Natural killer cell (primary cell): ENCODE measurements around the gene FAM13A. TPM values are rescaled to one million over a fixed set of nuclear protein-coding genes. Genes with fewer than 3 reads are reported as not detected.
A peak's percentile ranks its signal among the peaks of the same experiment; 100 is the strongest.

Experiments used
- ATAC-seq, 3 donors: fragments of 150-1000 bp in 2 of 3; fragments of 200-7000 bp in 1 of 3; cut with Tn5 transposase; 1 replicate in 1 of 3; 2 replicates in 2 of 3; pipeline ENCODE4 v1.10.0; 2021; ENCODE audit warnings: mild to moderate bottlenecking in 2 of 3, moderate library complexity in 2 of 3
- DNase-seq, 2 donors: peaks; one replicate each; pipeline versions ENCODE4 v3.0.0 to v3.0.0-alpha.2; 2013 to 2021; ENCODE audit warnings: mixed read lengths in 1 of 2
- H3K27ac ChIP-seq: one replicate; pipeline ENCODE4 v1.5.1; 2013; ENCODE audit warnings: mild to moderate bottlenecking, low read length
- H3K27me3 ChIP-seq: one replicate; pipeline ENCODE4 v1.6.1; 2013; ENCODE audit warnings: low read length; ENCODE audit not compliant: control insufficient read depth, insufficient read depth
- H3K36me3 ChIP-seq: one replicate; pipeline ENCODE4 v1.6.1; 2013; ENCODE audit warnings: low read length; ENCODE audit not compliant: control insufficient read depth, insufficient read depth
- H3K4me1 ChIP-seq: one replicate; pipeline ENCODE4 v1.6.1; 2013; ENCODE audit warnings: low read length; ENCODE audit not compliant: control insufficient read depth, insufficient read depth
- H3K4me3 ChIP-seq: one replicate; pipeline ENCODE4 v1.5.1; 2013; ENCODE audit warnings: low read length
- H3K9me3 ChIP-seq: one replicate; pipeline ENCODE4 v1.6.1; 2013; ENCODE audit warnings: low read length; ENCODE audit not compliant: control insufficient read depth, insufficient read depth
- H3K27ac Mint-ChIP-seq, 2 donors: one replicate each; pipeline ENCODE4 v1.8.0; 2022; ENCODE audit warnings: mild to moderate bottlenecking in 2 of 2, mixed read lengths in 2 of 2, moderate library complexity in 1 of 2
- H3K27me3 Mint-ChIP-seq, 2 donors: one replicate each; pipeline ENCODE4 v1.8.0; 2022; ENCODE audit warnings: low read depth in 2 of 2, mixed read lengths in 2 of 2
- H3K36me3 Mint-ChIP-seq: one replicate; pipeline ENCODE4 v1.8.0; 2022; ENCODE audit warnings: mixed read lengths
- H3K4me1 Mint-ChIP-seq, 2 donors: one replicate each; pipeline ENCODE4 v1.8.0; 2022; ENCODE audit warnings: mixed read lengths in 2 of 2
- H3K4me3 Mint-ChIP-seq: one replicate; pipeline ENCODE4 v1.8.0; 2022; ENCODE audit warnings: mild to moderate bottlenecking, moderate library complexity, mixed read lengths
- H3K9me3 Mint-ChIP-seq, 2 donors: one replicate each; pipeline ENCODE4 v1.8.0; 2022; ENCODE audit warnings: mixed read lengths in 2 of 2
- WGBS: methylation state at CpG from one replicate; pipeline ENCODE4 v1.1.7; 2013; ENCODE audit warnings: missing lambda C conversion rate; ENCODE audit not compliant: insufficient coverage; 5-methylcytosine and 5-hydroxymethylcytosine counted together
- intact Hi-C: fragments of 100-400 bp; cut with micrococcal nuclease; formaldehyde crosslinking; loops from one replicate; pipeline ENCODE4 v1.14.2; 2022
- total RNA-seq, 4 donors: library from RNA; stranded (reverse); fragments of 120-200 nt in 1 of 4; gene quantifications; one replicate each; pipeline versions ENCODE4 v1.2.3 to v1.2.4, GENCODE V29; 2013 to 2022
- TF ChIP-seq, protein P1 (sequence below): fragments of 200-600 bp; IDR thresholded peaks from one replicate; pipeline ENCODE4 v1.8.0; 2022; ENCODE audit warnings: antibody characterized with exemption

Gene FAM13A
- total RNA-seq, 3 donors from 2014 or later (not counting 1 experiment from before 2014, with no cell fraction given) = 8.8 to 10.0 (median 8.9) TPM

DNA sequence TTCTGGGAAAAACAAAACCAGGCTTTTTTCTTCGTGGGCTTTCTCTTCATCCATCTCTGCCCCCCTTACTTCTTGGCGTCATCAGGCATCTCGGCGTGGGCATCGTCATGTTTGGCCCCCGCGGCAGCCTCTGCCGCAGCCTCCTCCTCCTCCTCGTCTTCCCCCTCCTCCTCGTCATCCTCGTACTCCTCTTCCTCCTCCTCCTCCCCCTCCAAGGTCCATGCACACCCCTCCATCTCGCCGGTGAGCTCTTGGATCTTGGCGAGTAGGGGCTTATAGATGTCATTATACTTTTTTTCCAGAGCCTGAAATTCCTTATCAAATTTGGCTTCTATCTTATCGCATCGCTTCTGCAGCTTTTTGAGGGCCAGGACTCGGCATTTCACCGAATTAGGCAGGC is 359.8 kb downstream of the FAM13A start:
- whole genome bisulfite sequencing = 67% methylated on average over 18 of the region's 18 CpGs
- ATAC-seq = peak in 2 of 3 donors; percentile 20 to 27
- intact Hi-C loops = loop anchor here (1.0 kb wide), 1 partner anchor 126 kb away; no protein-coding TSS in a partner anchor

DNA sequence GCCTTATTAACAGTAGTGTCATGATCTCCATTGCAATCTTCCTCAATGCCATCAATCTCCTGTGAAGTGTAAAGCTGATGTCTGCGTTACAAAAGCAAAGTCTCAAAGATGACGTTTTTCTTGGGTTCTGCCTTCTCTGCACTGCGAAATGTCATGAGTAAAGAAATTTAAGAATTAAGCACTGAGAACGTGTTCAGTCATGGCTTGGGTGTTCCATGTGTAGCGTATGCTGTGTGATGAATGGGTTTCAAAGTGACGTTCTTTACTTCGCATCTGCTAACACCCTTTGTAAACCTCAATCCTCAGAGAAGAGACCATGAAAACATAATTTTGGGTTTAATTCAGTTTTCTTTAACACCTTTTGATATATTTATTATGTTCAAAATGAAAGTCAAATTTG is 360.4 kb downstream of the FAM13A start:
- H3K27ac ChIP-seq = peak overlapping the region; percentile 78
- H3K9me3 ChIP-seq = no peaks in the 10 kb centered on the region
- H3K4me3 Mint-ChIP-seq = peak overlapping the region; percentile 95
- peaks cover 6% of the 10 kb centered on the region for H3K36me3 ChIP-seq
- H3K27ac Mint-ChIP-seq = peak overlapping the region; percentile 86 to 96
- H3K4me1 ChIP-seq = peaks cover 4% of the 10 kb centered on the region
- H3K4me3 ChIP-seq = peak overlapping the region; percentile 90
- no peaks in the 10 kb centered on the region for H3K27me3 Mint-ChIP-seq
- H3K27me3 ChIP-seq = no peaks in the 10 kb centered on the region
- TF ChIP-seq, protein P1, sequence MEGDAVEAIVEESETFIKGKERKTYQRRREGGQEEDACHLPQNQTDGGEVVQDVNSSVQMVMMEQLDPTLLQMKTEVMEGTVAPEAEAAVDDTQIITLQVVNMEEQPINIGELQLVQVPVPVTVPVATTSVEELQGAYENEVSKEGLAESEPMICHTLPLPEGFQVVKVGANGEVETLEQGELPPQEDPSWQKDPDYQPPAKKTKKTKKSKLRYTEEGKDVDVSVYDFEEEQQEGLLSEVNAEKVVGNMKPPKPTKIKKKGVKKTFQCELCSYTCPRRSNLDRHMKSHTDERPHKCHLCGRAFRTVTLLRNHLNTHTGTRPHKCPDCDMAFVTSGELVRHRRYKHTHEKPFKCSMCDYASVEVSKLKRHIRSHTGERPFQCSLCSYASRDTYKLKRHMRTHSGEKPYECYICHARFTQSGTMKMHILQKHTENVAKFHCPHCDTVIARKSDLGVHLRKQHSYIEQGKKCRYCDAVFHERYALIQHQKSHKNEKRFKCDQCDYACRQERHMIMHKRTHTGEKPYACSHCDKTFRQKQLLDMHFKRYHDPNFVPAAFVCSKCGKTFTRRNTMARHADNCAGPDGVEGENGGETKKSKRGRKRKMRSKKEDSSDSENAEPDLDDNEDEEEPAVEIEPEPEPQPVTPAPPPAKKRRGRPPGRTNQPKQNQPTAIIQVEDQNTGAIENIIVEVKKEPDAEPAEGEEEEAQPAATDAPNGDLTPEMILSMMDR = no peak
- H3K9me3 Mint-ChIP-seq = no peaks in the 10 kb centered on the region
- peak in 1 of 2 donors; percentile 17 for DNase-seq
- 96% methylated on average over 7 of the region's 7 CpGs for WGBS
- no peak for ATAC-seq
- intact Hi-C loops = loop anchor here (1.0 kb wide), 1 partner anchor 127 kb away; no protein-coding TSS in a partner anchor
- no peaks in the 10 kb centered on the region for H3K36me3 Mint-ChIP-seq
- peaks cover 12 to 20% of the 10 kb centered on the region in 2 donors for H3K4me1 Mint-ChIP-seq

More for the DNA sequence above, 359.8 kb downstream of the FAM13A start:
- Histone ChIP-seq H3K9me3 (no peaks in the 10 kb centered on the region), H3K4me1 (peaks cover 4% of the 10 kb centered on the region), H3K27me3 (no peaks in the 10 kb centered on the region), H3K27ac (peak overlapping the region; percentile 78), H3K36me3 (peaks cover 6% of the 10 kb centered on the region), H3K4me3 (peak overlapping the region; percentile 90)
- Mint-ChIP-seq H3K9me3 (no peaks in the 10 kb centered on the region), H3K27ac (peak overlapping the region; percentile 86 to 96), H3K36me3 (no peaks in the 10 kb centered on the region), H3K27me3 (no peaks in the 10 kb centered on the region), H3K4me3 (peak overlapping the region; percentile 95), H3K4me1 (peaks cover 12 to 20% of the 10 kb centered on the region in 2 donors)
- TF ChIP-seq, protein P1 = no peak
- peak in 1 of 2 donors; percentile 60 for DNase-seq

DNA sequence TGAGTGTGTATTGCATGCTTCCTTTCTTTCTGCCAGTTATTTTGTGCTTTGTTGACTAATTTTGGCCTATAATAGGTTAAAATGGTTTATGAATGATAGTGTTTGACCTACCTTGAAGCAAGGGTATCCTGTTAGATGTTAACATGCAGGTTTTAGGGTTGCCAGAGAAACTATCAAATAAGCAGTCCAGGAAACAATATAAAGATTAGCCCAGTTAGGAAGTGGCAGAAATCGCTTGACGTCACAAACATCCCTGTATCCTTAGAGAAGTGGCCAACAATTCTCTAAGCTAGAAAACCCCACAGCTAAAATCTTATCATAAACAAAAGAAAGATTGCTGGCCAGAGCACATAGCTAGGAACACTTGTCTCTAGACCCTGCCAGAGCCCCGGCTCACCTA is 363.2 kb downstream of the FAM13A start:
- Mint-ChIP-seq H3K9me3 (no peaks in the 10 kb centered on the region), H3K36me3 (no peaks in the 10 kb centered on the region), H3K4me1 (peaks cover 12 to 14% of the 10 kb centered on the region in 2 donors), H3K4me3 (no peak overlapping the region), H3K27ac (no peak overlapping the region), H3K27me3 (no peaks in the 10 kb centered on the region)
- 96% methylated on average over 3 of the region's 3 CpGs for WGBS
- DNase-seq = no peak
- H3K27me3 ChIP-seq = no peaks in the 10 kb centered on the region
- H3K9me3 ChIP-seq = no peaks in the 10 kb centered on the region
- no peak overlapping the region for H3K4me3 ChIP-seq
- ATAC-seq = no peak
- peaks cover 17% of the 10 kb centered on the region for H3K36me3 ChIP-seq
- H3K27ac ChIP-seq = no peak overlapping the region
- peaks cover 4% of the 10 kb centered on the region for H3K4me1 ChIP-seq
- intact Hi-C loops = no loop called here
- TF ChIP-seq, protein P1 = no peak

DNA sequence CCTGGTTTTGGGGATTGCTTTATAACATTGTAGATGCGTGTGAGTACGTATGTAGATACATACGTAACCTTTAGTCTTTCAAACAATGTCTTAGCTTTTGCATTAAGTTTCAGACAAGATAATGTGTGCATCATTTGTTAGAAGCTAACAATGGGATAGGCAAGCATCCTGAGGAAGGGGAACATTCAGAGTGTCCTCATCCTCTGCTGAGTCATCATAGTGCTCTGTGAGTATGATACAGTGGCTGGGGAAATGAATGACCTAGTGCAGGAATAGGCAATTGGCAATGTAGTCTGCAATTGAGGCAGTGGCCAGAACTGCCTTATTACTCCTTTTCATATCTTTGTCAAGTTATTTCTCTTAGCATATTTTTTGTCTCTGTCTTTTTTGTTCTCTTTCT is 366.6 kb downstream of the FAM13A start:
- no peak for ATAC-seq
- Mint-ChIP-seq H3K27me3 (no peaks in the 10 kb centered on the region), H3K9me3 (no peaks in the 10 kb centered on the region), H3K36me3 (peaks cover 16% of the 10 kb centered on the region), H3K4me1 (peaks cover 0 to 5% of the 10 kb centered on the region in 2 donors), H3K4me3 (no peak overlapping the region), H3K27ac (no peak overlapping the region)
- intact Hi-C loops = no loop called here
- no peak overlapping the region for H3K27ac ChIP-seq
- peaks cover 42% of the 10 kb centered on the region for H3K36me3 ChIP-seq
- no peaks in the 10 kb centered on the region for H3K4me1 ChIP-seq
- whole genome bisulfite sequencing = 100% methylated on average over 2 of the region's 3 CpGs
- H3K27me3 ChIP-seq = no peaks in the 10 kb centered on the region
- no peak for DNase-seq
- TF ChIP-seq, protein P1 = no peak
- no peaks in the 10 kb centered on the region for H3K9me3 ChIP-seq
- no peak overlapping the region for H3K4me3 ChIP-seq
